Endometrial microvascular endothelial cells (primary cell): Measurements from ENCODE around the gene SLC15A4. TPM values are rescaled to one million over a fixed set of nuclear protein-coding genes. Genes with fewer than 3 reads are reported as not detected.
"Not testable (repeated sequence)": the region's sequence is repeated elsewhere in the genome, so short reads cannot be mapped to it uniquely, and the experiment has no call there.

ENCODE experiments used
- in situ Hi-C: cut with HindIII; loops from 2 replicates; pipeline ENCODE4 v1.10.0; 2017; ENCODE audit warnings: low sequenced_read_pairs, low pct_unique_long_range_greater_than_20kb; ENCODE audit errors: inconsistent ontology term
- total RNA-seq: library from RNA; depleted of rRNA; stranded (reverse); fragments of >200 nt; gene quantifications from one replicate; pipeline ENCODE4 v1.2.3, GENCODE V29; 2015; ENCODE audit errors: inconsistent ontology term

The SLC15A4 gene
- 15.5 TPM for total RNA-seq

- in situ Hi-C loops = no loop called here
Measured at GRCh38 chr12:128823916-128824839, at the start of gene SLC15A4. Gene SLC15A4, minus strand, starts transcription at chr12:128823958. Its CDS starts 15 bp downstream, at chr12:128823943.

GRCh38 chr12:128872303-128872702 is 48.5 kb upstream of the SLC15A4 start:
- in situ Hi-C loops = no loop called here

- in situ Hi-C loops = no loop called here
Measured at GRCh38 chr12:128871516-128871892, 47.7 kb upstream of the SLC15A4 start.

- in situ Hi-C loops = no loop called here
Measured at GRCh38 chr12:128867466-128867865, 43.7 kb upstream of the SLC15A4 start.

GRCh38 chr12:128864516-128865186 is 40.9 kb upstream of the SLC15A4 start:
- in situ Hi-C loops = no loop called here

- in situ Hi-C loops = no loop called here
Measured at GRCh38 chr12:128863957-128864356, 40.2 kb upstream of the SLC15A4 start.

- in situ Hi-C loops = no loop called here
Measured at GRCh38 chr12:128861226-128862016, 37.7 kb upstream of the SLC15A4 start.

- in situ Hi-C loops = no loop called here
Measured at GRCh38 chr12:128859311-128859710, 35.6 kb upstream of the SLC15A4 start.

GRCh38 chr12:128857133-128857763 is 33.5 kb upstream of the SLC15A4 start:
- in situ Hi-C loops = no loop called here

- in situ Hi-C loops = no loop called here
Measured at GRCh38 chr12:128856791-128857078, 33.0 kb upstream of the SLC15A4 start.

GRCh38 chr12:128856035-128856790 is 32.5 kb upstream of the SLC15A4 start:
- in situ Hi-C loops = no loop called here

GRCh38 chr12:128853600-128854197 is 29.9 kb upstream of the SLC15A4 start:
- in situ Hi-C loops = no loop called here

- in situ Hi-C loops = no loop called here
Measured at GRCh38 chr12:128852885-128853599, 29.3 kb upstream of the SLC15A4 start, which contains the start of gene GLT1D1. Gene GLT1D1, plus strand, starts transcription at chr12:128853478. Its CDS starts 104 bp downstream, at chr12:128853582.

GRCh38 chr12:128852026-128852698 is 28.4 kb upstream of the SLC15A4 start:
- in situ Hi-C loops = no loop called here

- in situ Hi-C loops = not testable (repeated sequence)
Measured at GRCh38 chr12:128851429-128851828, 27.7 kb upstream of the SLC15A4 start.

- in situ Hi-C loops = no loop called here
Measured at GRCh38 chr12:128850400-128850799, 26.6 kb upstream of the SLC15A4 start.

- in situ Hi-C loops = not testable (repeated sequence)
Measured at GRCh38 chr12:128849806-128850205, 26.0 kb upstream of the SLC15A4 start.
